HepG2 (cell line): ENCODE results near the gene AKT3. TPM values are rescaled to one million over a fixed set of nuclear protein-coding genes. Genes with fewer than 3 reads are reported as not detected.

Experiments
- ATAC-seq: fragments of 200-7000 bp; cut with Tn5 transposase; 3 replicates; pipeline ENCODE4 v1.9.1; 2020; ENCODE audit warnings: mild to moderate bottlenecking, moderate library complexity
- BruUV-seq: library from RNA; stranded (reverse); fragments of 400-500 nt; replicated peaks from 2 replicates; lab custom pipeline; 2021; lab: Mats Ljungman, UMichigan
- CTCF ChIA-PET: fragments of 300-600 bp; formaldehyde crosslinking; extraction: SDS; loops from one replicate; lab custom pipeline; 2021; ENCODE audit warnings: low total read pairs, inconsistent platforms, low intra/inter-chr PET ratio; lab: Yijun Ruan, JAX
- POLR2A ChIA-PET: fragments of 350-600 bp; sonication (Branson Sonifier 250); formaldehyde crosslinking; loops from one replicate; lab custom pipeline; 2020; ENCODE audit warnings: antibody characterized with exemption, inconsistent platforms; lab: Yijun Ruan, JAX
- DNase-seq: peaks from one replicate; pipeline ENCODE4 v3.0.0-alpha.2; 2015; ENCODE audit warnings: low spot score
- FAIRE-seq: peaks from 3 replicates; lab custom pipeline; 2011; peaks lifted over from hg19 to GRCh38; lab: Jason Lieb, UNC
- H2AFZ ChIP-seq: one replicate; pipeline ENCODE4 v1.6.1; 2011; ENCODE audit warnings: low read length, inconsistent platforms
- H3K27ac ChIP-seq: fragments of 300-600 bp; 3 replicates; pipeline ENCODE4 v1.8.0; 2011; ENCODE audit warnings: mixed run types, mild to moderate bottlenecking, mixed read lengths, low read length, inconsistent platforms; ENCODE audit not compliant: insufficient read depth; ENCODE audit errors: extremely low read length
- H3K27me3 ChIP-seq, 2 experiments: fragments of 200-600 bp in 1 of 2; 2 replicates in 1 of 2; 3 replicates in 1 of 2; pipeline versions ENCODE4 v1.6.0 to v1.8.0; 2011; ENCODE audit warnings: low read length in 2 of 2, mild to moderate bottlenecking in 2 of 2, moderate library complexity in 2 of 2, inconsistent platforms in 1 of 2; ENCODE audit not compliant: insufficient read depth in 2 of 2, control insufficient read depth in 1 of 2
- H3K36me3 ChIP-seq, 2 experiments: fragments of 200-600 bp in 1 of 2; replicated peaks in 1 of 2; 2 replicates in 1 of 2; 3 replicates in 1 of 2; pipeline versions ENCODE4 v1.5.1 to v1.8.0; 2011; ENCODE audit warnings: low read length in 2 of 2, inconsistent platforms in 1 of 2; ENCODE audit not compliant: insufficient read depth in 2 of 2, control insufficient read depth in 1 of 2
- H3K4me1 ChIP-seq: 2 replicates; pipeline ENCODE4 v1.5.1; 2012; ENCODE audit warnings: low read length, inconsistent platforms; ENCODE audit not compliant: insufficient read depth
- H3K4me2 ChIP-seq: 2 replicates; pipeline ENCODE4 v1.6.0; 2011; ENCODE audit warnings: low read depth, low read length, inconsistent platforms
- H3K4me3 ChIP-seq, 3 experiments: fragments of 200-600 bp in 1 of 3; sonication (generic), shearing (Covaris generic) in 1 of 3; replicated peaks in 1 of 3; 2 replicates each; pipeline ENCODE4 v1.5.1; 2011 to 2016; ENCODE audit warnings: low read length in 3 of 3, inconsistent platforms in 2 of 3, low read depth in 2 of 3, mild to moderate bottlenecking in 2 of 3, control low read depth in 1 of 3, mixed read lengths in 1 of 3; ENCODE audit not compliant: insufficient read depth in 1 of 3
- H3K79me2 ChIP-seq: one replicate; pipeline ENCODE4 v1.6.1; 2011; ENCODE audit warnings: low read length, inconsistent platforms; ENCODE audit not compliant: insufficient read depth
- H3K9ac ChIP-seq: 2 replicates; pipeline ENCODE4 v1.6.0; 2011; ENCODE audit warnings: mild to moderate bottlenecking, low read depth, low read length, inconsistent platforms; ENCODE audit not compliant: insufficient read depth
- H3K9me3 ChIP-seq: 2 replicates; pipeline ENCODE4 v1.5.1; 2012; ENCODE audit warnings: mild to moderate bottlenecking, low read length
- H4K20me1 ChIP-seq: 2 replicates; pipeline ENCODE4 v1.6.0; 2011; ENCODE audit warnings: inconsistent platforms, mild to moderate bottlenecking, low read length, moderate library complexity; ENCODE audit not compliant: insufficient read depth
- ASH2L ChIP-seq: fragments of 300-600, 200-600 bp; sonication (generic); IDR thresholded peaks from 2 replicates; pipeline ENCODE4 v1.7.0; 2017; ENCODE audit warnings: low read depth, mild to moderate bottlenecking, moderate library complexity, mixed read lengths, low read length; ENCODE audit not compliant: insufficient read length
- CERS6 ChIP-seq: sonication (generic); formaldehyde crosslinking; IDR thresholded peaks from 2 replicates; pipeline ENCODE4 v1.5.0; 2020; ENCODE audit warnings: missing genetic modification reagents
- CHCHD3 ChIP-seq: sonication (generic); formaldehyde crosslinking; IDR thresholded peaks from 2 replicates; pipeline ENCODE4 v1.8.0; 2022; ENCODE audit warnings: mild to moderate bottlenecking, missing genetic modification reagents, moderate library complexity
- HIC2 ChIP-seq: sonication (generic); formaldehyde crosslinking; IDR thresholded peaks from 2 replicates; pipeline ENCODE4 v1.9.0; 2022; ENCODE audit warnings: low read depth, missing genetic modification reagents
- KLF15 ChIP-seq: sonication (generic); formaldehyde crosslinking; IDR thresholded peaks from 2 replicates; pipeline ENCODE4 v1.8.1; 2023; ENCODE audit warnings: borderline replicate concordance, mild to moderate bottlenecking, inconsistent platforms, missing genetic modification reagents, mixed read lengths
- PRPF4 ChIP-seq: fragments of 200-400 bp; formaldehyde crosslinking; IDR thresholded peaks from 2 replicates; pipeline ENCODE4 v1.6.1; 2016; ENCODE audit warnings: low read length, low read depth; ENCODE audit not compliant: poor library complexity, severe bottlenecking
- RAD51 ChIP-seq: fragments of 450-650 bp; IDR thresholded peaks from 2 replicates; pipeline ENCODE4 v1.6.1; 2016; ENCODE audit warnings: borderline replicate concordance
- RFXAP ChIP-seq: sonication (generic); formaldehyde crosslinking; IDR thresholded peaks from 2 replicates; pipeline ENCODE4 v1.4.0; 2020; ENCODE audit warnings: missing genetic modification reagents, borderline replicate concordance
- SUZ12 ChIP-seq: fragments of 150-350 bp; IDR thresholded peaks from 2 replicates; pipeline ENCODE4 v1.6.1; 2014; ENCODE audit warnings: low read depth, low read length
- U2AF1 ChIP-seq: fragments of 200-400 bp; formaldehyde crosslinking; optimal IDR thresholded peaks from 2 replicates; pipeline ENCODE3; 2017; ENCODE audit warnings: mild to moderate bottlenecking, low read depth, low read length
- ZC3H4 ChIP-seq: sonication (generic); formaldehyde crosslinking; IDR thresholded peaks from 2 replicates; pipeline ENCODE4 v1.4.0; 2020; ENCODE audit warnings: missing genetic modification reagents, borderline replicate concordance
- ZFP36L2 ChIP-seq: sonication (generic); formaldehyde crosslinking; IDR thresholded peaks from 2 replicates; pipeline ENCODE4 v1.4.0; 2020; ENCODE audit warnings: missing genetic modification reagents
- ZNF550 ChIP-seq: sonication (generic); formaldehyde crosslinking; IDR thresholded peaks from 2 replicates; pipeline ENCODE4 v1.4.0; 2020; ENCODE audit warnings: mild to moderate bottlenecking, missing genetic modification reagents, borderline replicate concordance
- ZNF660 ChIP-seq: sonication (generic); formaldehyde crosslinking; IDR thresholded peaks from 2 replicates; pipeline ENCODE4 v1.5.1; 2020; ENCODE audit warnings: mild to moderate bottlenecking, low read depth, missing genetic modification reagents, borderline replicate concordance
- ZNF883 ChIP-seq: sonication (generic); formaldehyde crosslinking; IDR thresholded peaks from 2 replicates; pipeline ENCODE4 v1.5.1; 2020; ENCODE audit warnings: mild to moderate bottlenecking, missing genetic modification reagents; ENCODE audit errors: not compliant biosample characterization
- WGBS: methylation state at CpG from one replicate; pipeline ENCODE4 v1.1.6; 2017; ENCODE audit warnings: low lambda C conversion rate; 5-methylcytosine and 5-hydroxymethylcytosine counted together
- in situ Hi-C: cut with HindIII; loops from 2 replicates; pipeline ENCODE4 v1.10.0; 2017; ENCODE audit warnings: low pct_unique_long_range_greater_than_20kb; ENCODE audit not compliant: extremely low pct_ligation_motif_present
- intact Hi-C: fragments of 100-400 bp; cut with micrococcal nuclease; formaldehyde crosslinking; loops from one replicate; pipeline ENCODE4 v1.10.0; 2022; ENCODE audit not compliant: unreplicated experiment
- polyA plus RNA-seq, 8 experiments: library from polyadenylated mRNA; depleted of rRNA in 3 of 8; stranded (reverse) in 7 of 8; unstranded in 1 of 8; fragments of >200 nt; fragmentation: Illumina TruSeq in 4 of 8; extraction: Trizol in 4 of 8; gene quantifications; 2 replicates each; pipeline versions ENCODE4 v1.2.1 to v1.2.3, GENCODE V29; 2011 to 2016; ENCODE audit warnings: low read depth in 4 of 8, missing spikeins in 1 of 8, mixed read lengths in 1 of 8; ENCODE audit not compliant: insufficient read depth in 1 of 8
- total RNA-seq, 5 experiments: library from RNA; depleted of rRNA; stranded (reverse); fragments of >200 nt; fragmentation: Illumina TruSeq; extraction: Trizol; gene quantifications; 2 replicates each; pipeline ENCODE4 v1.2.3, GENCODE V29; 2016; ENCODE audit warnings: low read depth in 1 of 5
- TF ChIP-seq, protein P1 (sequence below): fragments of 450-650 bp; IDR thresholded peaks from 2 replicates; pipeline ENCODE4 v1.6.1; 2017

The AKT3 gene
- total and polyA plus RNA-seq, 2 of the 13 experiments (the other 11 are each of a cell fraction or from before 2014, with no cell fraction given), result 0.07 TPM

- no peak for TF ChIP-seq CHCHD3
- TF ChIP-seq ZNF883 (CRISPR knock-in tag), result no peak
- no peak for TF ChIP-seq ASH2L
Observed at GRCh38 chr1:243834130-243834529, 15.9 kb downstream of the AKT3 start (continued).

DNA sequence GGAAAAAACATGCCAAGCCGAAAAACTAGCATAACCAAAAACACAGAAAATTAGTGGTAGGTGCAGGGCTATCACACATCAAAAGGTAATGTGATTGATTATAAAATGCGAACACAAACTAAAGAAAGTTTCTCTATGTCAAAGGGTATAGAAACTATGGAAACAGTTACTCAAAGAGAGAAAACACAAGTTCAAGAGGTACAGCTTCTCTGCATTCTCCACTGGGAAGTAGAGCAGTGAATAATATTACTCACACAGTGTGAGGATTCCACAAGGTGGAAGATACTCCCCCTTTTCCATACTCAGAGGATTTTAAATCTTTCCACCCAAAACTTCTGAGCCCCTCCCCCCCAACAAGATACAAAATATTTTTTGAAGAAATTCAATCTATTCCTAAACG is 18.6 kb downstream of the AKT3 start:
- no peak overlapping the region for H3K9ac ChIP-seq
- no peaks in the 10 kb centered on the region for H3K36me3 ChIP-seq
- H3K27ac ChIP-seq, result no peak overlapping the region
- H3K9me3 ChIP-seq, result no peaks in the 10 kb centered on the region
- H3K4me3 ChIP-seq, result no peak overlapping the region
- H3K79me2 ChIP-seq, result no peaks in the 10 kb centered on the region
- H3K4me1 ChIP-seq, result no peaks in the 10 kb centered on the region
- no peak for TF ChIP-seq ZFP36L2 (CRISPR knock-in tag)
- TF ChIP-seq U2AF1, result no peak
- no peak for TF ChIP-seq CERS6 (CRISPR knock-in tag)
- TF ChIP-seq SUZ12, result no peak
- no peak for TF ChIP-seq ZC3H4
- no peak for TF ChIP-seq ZNF550 (CRISPR knock-in tag)
- no peak for TF ChIP-seq PRPF4
- no peak for TF ChIP-seq KLF15 (CRISPR knock-in tag)
- no peak for TF ChIP-seq HIC2 (CRISPR knock-in tag)
- TF ChIP-seq, protein P1, sequence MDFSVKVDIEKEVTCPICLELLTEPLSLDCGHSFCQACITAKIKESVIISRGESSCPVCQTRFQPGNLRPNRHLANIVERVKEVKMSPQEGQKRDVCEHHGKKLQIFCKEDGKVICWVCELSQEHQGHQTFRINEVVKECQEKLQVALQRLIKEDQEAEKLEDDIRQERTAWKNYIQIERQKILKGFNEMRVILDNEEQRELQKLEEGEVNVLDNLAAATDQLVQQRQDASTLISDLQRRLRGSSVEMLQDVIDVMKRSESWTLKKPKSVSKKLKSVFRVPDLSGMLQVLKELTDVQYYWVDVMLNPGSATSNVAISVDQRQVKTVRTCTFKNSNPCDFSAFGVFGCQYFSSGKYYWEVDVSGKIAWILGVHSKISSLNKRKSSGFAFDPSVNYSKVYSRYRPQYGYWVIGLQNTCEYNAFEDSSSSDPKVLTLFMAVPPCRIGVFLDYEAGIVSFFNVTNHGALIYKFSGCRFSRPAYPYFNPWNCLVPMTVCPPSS, result no peak
- no peak for TF ChIP-seq RAD51
- no peak for TF ChIP-seq RFXAP
- TF ChIP-seq ZNF660, result no peak
- H3K4me2 ChIP-seq, result no peak overlapping the region
- FAIRE-seq, result no peak
- CTCF ChIA-PET, result no interaction called here
- in situ Hi-C loops, result no loop called here
- no TSS peak for BruUV-seq
- no peak overlapping the region for H2AFZ ChIP-seq
- POLR2A ChIA-PET, result no interaction called here
- H4K20me1 ChIP-seq, result no peaks in the 10 kb centered on the region
- WGBS, result 22% methylated on average over 3 of the region's 3 CpGs
- intact Hi-C loops, result no loop called here
- H3K27me3 ChIP-seq, result no peaks in the 10 kb centered on the region
- no peak for DNase-seq
- no peak for ATAC-seq
